Measurements from ENCODE around the gene INS.

DNA sequence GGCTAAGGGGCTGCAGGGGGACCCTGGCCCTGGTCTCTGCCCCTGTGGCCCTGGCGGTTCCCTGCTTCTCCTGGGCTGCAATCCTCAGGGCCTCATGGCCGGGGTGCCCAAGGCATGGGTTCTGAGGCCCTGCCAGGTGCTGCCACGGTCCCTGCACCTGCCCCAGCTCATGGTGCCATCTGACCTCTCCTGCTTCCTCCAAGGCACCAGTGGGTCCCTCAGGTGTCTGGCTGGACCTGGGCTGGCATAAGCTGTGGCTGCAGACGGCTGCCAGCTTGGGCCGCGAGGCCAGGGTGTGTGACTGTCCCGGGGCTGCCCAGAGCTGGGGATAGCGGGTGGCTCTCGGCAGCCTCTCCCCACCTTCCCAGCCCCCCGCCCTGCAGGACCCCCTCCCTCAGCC is 2.0 kb downstream of the INS start:
- TF ChIP-seq CTCF (IDR thresholded peaks at IDR 0.05; ENCODE audit: borderline replicate concordance, extremely low read depth, low read length, poor library complexity, severe bottlenecking) (no peak), EZH2 (IDR thresholded peaks at IDR 0.05; ENCODE audit: borderline replicate concordance, low read depth, low read length, severe bottlenecking) (no peak)

Data from DND-41 (cell line).